Measurements from ENCODE around the gene SPAG7.

Gene SPAG7

DNA sequence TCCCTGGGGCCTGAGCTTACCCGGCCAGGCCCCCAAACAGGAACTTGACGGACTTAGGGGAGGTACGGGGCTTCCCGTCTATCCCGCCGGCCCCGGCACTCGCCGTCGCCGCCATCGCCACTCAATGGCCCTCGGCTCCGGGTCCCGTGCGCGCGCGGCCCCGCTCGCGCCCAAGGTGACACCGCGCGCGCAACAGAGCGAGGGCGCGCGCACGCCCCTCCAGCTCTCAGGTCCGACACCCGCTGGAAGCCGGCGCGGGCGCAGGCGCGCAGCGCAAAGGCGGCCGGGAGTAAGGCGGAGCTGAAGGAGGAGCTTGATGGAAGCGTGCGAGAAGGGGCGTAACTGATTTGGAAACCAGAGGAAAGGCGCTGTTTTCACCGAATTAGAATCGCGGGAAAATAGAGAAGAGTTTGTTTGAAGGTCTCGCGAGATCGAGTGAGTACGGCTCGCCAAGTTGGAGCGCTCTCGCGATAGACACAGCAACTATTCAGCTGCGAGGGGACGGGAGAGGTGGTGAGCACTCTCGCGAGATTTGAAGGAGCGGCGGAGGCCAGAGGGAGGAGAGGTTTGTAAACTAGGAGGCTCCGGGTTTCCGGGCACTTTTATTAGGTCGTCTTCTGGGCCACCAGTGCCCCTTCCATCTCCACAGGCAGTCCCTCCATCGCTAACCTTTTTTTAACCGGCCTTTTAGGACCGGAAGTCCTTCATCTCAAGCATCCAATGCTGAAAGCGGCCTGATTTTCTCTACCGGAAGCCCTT, 27.6 kb downstream of the SPAG7 start, which contains the start of the genes RNF167 and SLC25A11:
TSS of gene RNF167 (plus strand) at position 473 of the 759 bp plus-strand sequence. CDS start 642 bp downstream, outside the sequence.
TSS of gene SLC25A11 (minus strand) at position 251 of the 759 bp plus-strand sequence. CDS start at position 115, 136 bp downstream.
- peak within 1 kb of the TSS; percentile 98 for H3K9ac ChIP-seq
- H3K4me2 ChIP-seq: peak within 1 kb of the TSS; percentile 99
- no peak for TF ChIP-seq Cebpa-rat (IDR thresholded peaks at IDR 0.05)
- H3K9me3 ChIP-seq: no peaks in the 10 kb centered on the region
- H3K36me3 ChIP-seq: peaks cover 68% of the 10 kb centered on the region
- peaks cover 68% of the 10 kb centered on the region for H3K4me1 ChIP-seq
- H3K27ac ChIP-seq: peak within 1 kb of the TSS; percentile 96
- no peaks in the 10 kb centered on the region for H3K27me3 ChIP-seq
- H3K4me3 ChIP-seq: peak within 1 kb of the TSS; percentile 89
- H4K20me1 ChIP-seq: peaks cover 47% of the 10 kb centered on the region

DNA sequence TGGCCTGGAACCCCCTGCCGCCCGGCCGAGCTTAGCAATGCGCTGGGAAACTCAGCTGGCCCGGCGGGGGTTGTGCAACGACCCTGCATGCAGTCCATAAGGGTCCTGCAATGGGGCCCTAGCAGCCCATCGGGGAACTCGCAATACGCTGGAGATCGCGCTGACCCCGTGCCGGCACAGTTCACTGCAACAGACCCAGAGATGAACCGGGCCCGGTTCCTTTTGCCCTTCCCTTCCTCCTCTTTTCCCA, 28.1 kb downstream of the SPAG7 start:
- peaks cover 67% of the 10 kb centered on the region for H3K4me1 ChIP-seq
- H4K20me1 ChIP-seq: peaks cover 44% of the 10 kb centered on the region
- H3K27me3 ChIP-seq: no peaks in the 10 kb centered on the region
- H3K4me2 ChIP-seq: peak overlapping the region; percentile 99
- H3K36me3 ChIP-seq: peaks cover 63% of the 10 kb centered on the region
- H3K27ac ChIP-seq: peak overlapping the region; percentile 96
- H3K9ac ChIP-seq: peak overlapping the region; percentile 98
- 0 out of 2 replicates have a peak, but pooled peaks have one; percentile 42 for TF ChIP-seq Cebpa-rat (IDR thresholded peaks at IDR 0.05)
- H3K9me3 ChIP-seq: no peaks in the 10 kb centered on the region
- H3K4me3 ChIP-seq: peak overlapping the region; percentile 89

DNA sequence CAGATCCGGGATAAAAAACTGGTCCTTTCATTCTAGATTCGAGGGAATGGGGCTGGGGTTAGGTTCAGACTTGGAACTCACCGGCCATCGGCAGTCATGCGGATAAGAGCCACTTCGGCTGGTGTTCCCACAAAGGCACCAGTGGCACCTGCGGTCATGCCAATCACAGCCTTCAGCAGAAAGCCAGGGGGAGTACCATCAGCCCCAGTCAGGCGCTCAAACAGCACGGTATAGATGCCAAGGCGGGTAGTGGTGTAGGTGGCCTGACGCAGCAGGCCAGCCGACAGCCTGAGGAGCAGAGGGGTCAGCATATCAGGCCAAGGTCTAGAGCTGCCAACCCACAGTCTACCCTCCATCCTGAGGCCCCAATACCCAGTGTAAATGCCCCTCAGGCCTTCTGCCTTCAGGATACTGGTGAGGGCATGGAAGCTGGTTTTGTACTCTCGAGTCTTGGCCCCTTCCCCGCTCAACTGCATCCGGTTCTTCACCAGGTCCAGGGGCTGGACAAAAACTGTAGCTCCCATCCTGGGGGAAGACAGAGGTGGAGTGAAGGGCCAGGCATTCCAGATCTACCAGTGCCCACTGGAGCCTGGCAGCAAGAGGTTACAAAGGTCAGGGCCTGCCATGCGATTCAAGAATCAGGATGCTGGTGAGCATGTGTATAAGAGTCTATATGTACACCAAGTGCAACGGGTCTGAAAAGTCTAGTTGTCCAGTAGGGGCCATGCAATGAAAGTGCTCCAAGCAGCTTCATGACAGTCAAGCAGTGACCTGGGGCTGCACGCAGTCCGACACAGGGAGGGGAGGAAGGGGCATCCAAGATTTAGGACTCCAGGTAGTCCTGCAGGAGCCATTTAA, 28.7 kb downstream of the SPAG7 start:
- H3K4me1 ChIP-seq: peaks cover 67% of the 10 kb centered on the region
- no peak for TF ChIP-seq Cebpa-rat (IDR thresholded peaks at IDR 0.05)

DNA sequence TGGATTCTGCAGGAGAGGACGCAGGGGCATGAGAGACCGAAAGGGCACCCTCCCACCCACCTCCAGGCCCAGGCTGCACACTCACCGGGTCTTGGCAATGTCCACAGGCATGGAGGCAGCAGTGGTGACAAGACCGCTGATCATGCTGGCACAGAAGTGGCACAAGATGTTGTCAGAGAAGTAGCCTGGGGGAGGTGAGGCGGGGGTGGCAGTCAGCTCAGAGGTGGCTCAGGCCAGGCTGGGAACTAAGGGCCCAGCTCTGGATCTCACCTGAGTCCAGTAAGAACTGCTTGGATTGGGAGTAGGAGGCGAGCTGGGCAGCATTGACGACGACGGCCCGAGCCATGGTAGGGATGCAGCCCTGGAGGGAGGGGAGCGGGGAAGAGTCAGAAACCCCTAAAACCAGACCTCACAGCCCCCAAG, 29.5 kb downstream of the SPAG7 start:
- Histone ChIP-seq H4K20me1 (peaks cover 35% of the 10 kb centered on the region), H3K4me3 (peak overlapping the region; percentile 89; the same call in 1 of the 2 replicates), H3K27me3 (no peaks in the 10 kb centered on the region), H3K27ac (no peak overlapping the region), H3K9ac (peak overlapping the region; percentile 98), H3K9me3 (no peaks in the 10 kb centered on the region), H3K4me2 (peak overlapping the region; percentile 99), H3K36me3 (peaks cover 50% of the 10 kb centered on the region), H3K4me1 (peaks cover 65% of the 10 kb centered on the region)
- no peak for TF ChIP-seq Cebpa-rat (IDR thresholded peaks at IDR 0.05)

More for the DNA sequence above, 28.7 kb downstream of the SPAG7 start:
- peak overlapping the region; percentile 99 for H3K4me2 ChIP-seq
- peaks cover 43% of the 10 kb centered on the region for H4K20me1 ChIP-seq
- H3K9ac ChIP-seq: peak overlapping the region; percentile 98
- H3K27ac ChIP-seq: peak overlapping the region; percentile 96
- no peaks in the 10 kb centered on the region for H3K27me3 ChIP-seq
- H3K36me3 ChIP-seq: peaks cover 58% of the 10 kb centered on the region
- H3K4me3 ChIP-seq: peak overlapping the region; percentile 89
- no peaks in the 10 kb centered on the region for H3K9me3 ChIP-seq

DNA sequence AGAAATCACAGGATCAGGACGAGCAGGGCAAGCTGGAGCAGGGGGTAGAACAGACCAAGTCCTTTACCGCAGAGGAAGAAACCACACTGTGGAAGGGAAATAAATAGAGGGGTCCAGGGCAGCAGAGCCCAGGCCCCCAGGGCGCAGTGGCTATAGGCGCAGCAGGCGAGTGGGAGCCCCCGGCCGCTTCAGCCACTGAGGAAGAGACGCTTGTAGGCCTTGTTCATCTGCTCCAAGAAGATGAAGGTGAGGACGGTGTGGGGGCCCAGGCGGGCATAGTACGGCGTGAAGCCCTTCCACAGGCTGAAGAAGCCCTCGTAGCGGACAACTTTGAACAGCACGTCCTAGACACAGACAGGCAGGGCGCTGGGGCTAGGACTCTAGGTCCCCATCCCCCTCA, 30.1 kb downstream of the SPAG7 start:
- Histone ChIP-seq H3K36me3 (peaks cover 44% of the 10 kb centered on the region), H3K27ac (no peak overlapping the region)

DNA sequence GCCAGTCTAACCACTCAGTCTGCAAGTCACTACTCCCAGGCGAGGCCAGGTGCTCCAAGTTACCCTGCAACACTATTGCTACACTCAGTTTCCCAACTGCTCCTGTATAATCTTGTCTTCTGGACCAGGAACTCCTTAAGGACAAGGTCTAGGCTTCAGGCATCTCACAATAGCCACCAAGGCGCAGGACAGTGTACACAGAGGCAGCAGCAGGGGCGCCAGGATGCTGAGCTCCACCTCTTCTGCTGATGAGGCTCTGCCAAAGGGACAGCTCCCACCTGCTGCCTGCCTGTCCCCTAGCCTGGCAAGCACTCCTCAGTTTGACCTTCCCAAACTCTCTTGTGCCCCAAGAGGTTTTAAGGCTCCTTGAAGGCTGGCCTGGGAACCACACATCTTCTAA, 31.2 kb downstream of the SPAG7 start:
- H3K4me2 ChIP-seq: no peak overlapping the region
- H3K27me3 ChIP-seq: no peaks in the 10 kb centered on the region
- no peak overlapping the region for H3K4me3 ChIP-seq
- peaks cover 22% of the 10 kb centered on the region for H4K20me1 ChIP-seq
- peak overlapping the region; percentile 38 for H3K9ac ChIP-seq
- H3K9me3 ChIP-seq: no peaks in the 10 kb centered on the region
- H3K27ac ChIP-seq: no peak overlapping the region
- H3K36me3 ChIP-seq: peaks cover 36% of the 10 kb centered on the region
- H3K4me1 ChIP-seq: peaks cover 58% of the 10 kb centered on the region
- no peak for TF ChIP-seq Cebpa-rat (IDR thresholded peaks at IDR 0.05)

More for the DNA sequence above, 30.1 kb downstream of the SPAG7 start:
- Histone ChIP-seq H3K4me2 (no peak overlapping the region), H3K4me3 (no peak overlapping the region), H3K9me3 (no peaks in the 10 kb centered on the region), H3K9ac (peak overlapping the region; percentile 38; the same call in 1 of the 2 replicates), H3K27me3 (no peaks in the 10 kb centered on the region), H4K20me1 (peaks cover 33% of the 10 kb centered on the region), H3K4me1 (peaks cover 61% of the 10 kb centered on the region)
- TF ChIP-seq Cebpa-rat (IDR thresholded peaks at IDR 0.05): no peak

DNA sequence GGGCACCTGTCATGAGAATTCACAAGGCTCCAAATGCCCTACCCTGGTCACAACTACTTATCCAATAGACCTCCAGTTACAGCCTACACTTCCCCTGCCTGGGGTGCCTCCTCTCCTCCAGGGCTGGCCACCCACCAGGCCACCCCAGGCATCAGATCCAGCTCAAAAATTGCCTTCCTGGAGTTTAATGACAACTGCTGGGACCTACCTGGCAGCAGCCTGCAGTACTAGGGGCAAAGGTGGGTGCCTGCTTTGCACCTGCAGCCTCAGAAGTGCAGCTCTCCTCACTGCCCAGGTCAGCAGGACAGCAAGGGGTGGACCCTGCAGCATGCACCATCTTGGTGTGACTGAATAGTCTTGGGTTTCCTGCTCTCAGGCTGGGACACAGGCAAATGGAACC, 32.0 kb downstream of the SPAG7 start:
- Histone ChIP-seq H3K27me3 (no peaks in the 10 kb centered on the region), H3K9ac (no peak overlapping the region), H3K4me2 (no peak overlapping the region), H3K4me3 (no peak overlapping the region), H3K4me1 (peaks cover 54% of the 10 kb centered on the region), H4K20me1 (peaks cover 17% of the 10 kb centered on the region), H3K36me3 (peaks cover 44% of the 10 kb centered on the region), H3K9me3 (no peaks in the 10 kb centered on the region), H3K27ac (no peak overlapping the region)
- no peak for TF ChIP-seq Cebpa-rat (IDR thresholded peaks at IDR 0.05)

DNA sequence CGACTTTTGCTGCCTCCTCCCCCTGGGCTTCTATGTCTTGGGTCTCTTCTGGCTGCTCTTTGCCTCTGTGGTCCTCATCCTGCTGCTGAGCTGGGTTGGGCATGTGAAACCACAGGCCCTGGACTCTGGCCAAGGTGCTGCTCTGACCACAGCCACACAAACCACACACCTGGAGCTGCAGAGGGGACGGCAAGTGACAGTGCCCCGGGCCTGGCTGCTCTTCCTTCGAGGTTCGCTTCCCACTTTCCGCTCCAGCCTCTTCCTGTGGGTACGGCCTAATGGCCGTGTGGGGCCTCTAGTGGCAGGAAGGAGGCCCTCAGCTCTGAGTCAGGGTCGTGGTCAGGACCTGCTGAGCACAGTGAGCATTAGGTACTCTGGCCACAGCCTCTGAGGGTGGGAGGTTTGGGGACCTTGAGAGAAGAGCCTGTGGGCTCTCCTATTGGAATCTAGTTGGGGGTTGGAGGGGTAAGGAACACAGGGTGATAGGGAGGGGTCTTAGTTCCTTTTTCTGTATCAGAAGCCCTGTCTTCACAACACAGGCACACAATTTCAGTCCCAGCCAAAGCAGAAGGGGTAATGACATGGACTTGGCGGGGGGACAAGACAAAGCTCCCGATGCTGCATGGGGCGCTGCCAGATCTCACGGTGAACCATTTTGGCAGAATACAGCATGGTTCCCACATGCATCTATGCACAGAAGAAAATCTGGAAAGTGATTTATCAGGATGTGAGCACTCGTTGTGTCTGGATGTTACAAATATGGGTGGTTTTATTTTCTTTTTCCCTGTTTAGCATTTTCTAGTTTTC, 33.2 kb downstream of the SPAG7 start:
- H3K36me3 ChIP-seq: peaks cover 55% of the 10 kb centered on the region
- H3K27me3 ChIP-seq: no peaks in the 10 kb centered on the region
- 0 out of 2 replicates have a peak overlapping the region, but pooled peaks have one; percentile 9 for H3K27ac ChIP-seq
- H3K9me3 ChIP-seq: no peaks in the 10 kb centered on the region
- no peak overlapping the region for H3K4me3 ChIP-seq
- H3K9ac ChIP-seq: peak overlapping the region; percentile 60
- no peak for TF ChIP-seq Cebpa-rat (IDR thresholded peaks at IDR 0.05)
- peak overlapping the region; percentile 85 for H3K4me2 ChIP-seq
- peaks cover 17% of the 10 kb centered on the region for H4K20me1 ChIP-seq
- H3K4me1 ChIP-seq: peaks cover 54% of the 10 kb centered on the region

DNA sequence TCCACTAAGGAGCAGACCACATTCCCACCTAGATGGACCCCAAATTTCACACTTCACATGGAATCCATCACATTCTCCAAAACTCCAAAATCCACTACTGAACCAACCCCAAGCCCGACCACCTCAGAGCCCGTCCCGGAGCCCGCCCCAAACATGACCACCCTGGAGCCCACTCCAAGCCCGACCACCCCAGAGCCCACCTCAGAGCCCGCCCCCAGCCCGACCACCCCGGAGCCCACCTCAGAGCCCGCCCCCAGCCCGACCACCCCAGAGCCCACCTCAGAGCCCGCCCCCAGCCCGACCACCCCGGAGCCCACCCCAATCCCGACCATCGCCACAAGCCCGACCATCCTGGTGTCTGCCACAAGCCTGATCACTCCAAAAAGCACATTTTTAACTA, 34.0 kb downstream of the SPAG7 start:
- Histone ChIP-seq H3K4me3 (no peak overlapping the region), H3K9ac (peak overlapping the region; percentile 60; the same call in 1 of the 2 replicates), H3K27me3 (no peaks in the 10 kb centered on the region), H3K4me1 (peaks cover 48% of the 10 kb centered on the region), H4K20me1 (peaks cover 13% of the 10 kb centered on the region), H3K9me3 (no peaks in the 10 kb centered on the region), H3K36me3 (peaks cover 61% of the 10 kb centered on the region), H3K4me2 (peak overlapping the region; percentile 85), H3K27ac (no peak overlapping the region)
- no peak for TF ChIP-seq Cebpa-rat (IDR thresholded peaks at IDR 0.05)
